Mucosa of stomach (tissue), 1 donor: ENCODE results near the gene BMPR1B.
"Not testable (repeated sequence)": the region's sequence is repeated elsewhere in the genome, so short reads cannot be mapped to it uniquely, and the experiment has no call there.

Experiments
- H3K27me3 ChIP-seq: one replicate; pipeline ENCODE4 v1.7.0; 2013; ENCODE audit warnings: mild to moderate bottlenecking, low read length; ENCODE audit not compliant: control insufficient read depth, insufficient read depth
- H3K36me3 ChIP-seq: one replicate; pipeline ENCODE4 v1.7.0; 2013; ENCODE audit warnings: low read length; ENCODE audit not compliant: control insufficient read depth, insufficient read depth
- H3K4me1 ChIP-seq: one replicate; pipeline ENCODE4 v1.7.0; 2013; ENCODE audit warnings: mild to moderate bottlenecking, low read length; ENCODE audit not compliant: control insufficient read depth, insufficient read depth
- H3K4me3 ChIP-seq: one replicate; pipeline ENCODE4 v1.7.0; 2013; ENCODE audit warnings: low read length
- H3K9ac ChIP-seq: one replicate; pipeline ENCODE4 v1.7.0; 2013; ENCODE audit warnings: mild to moderate bottlenecking, low read length, moderate library complexity
- H3K9me3 ChIP-seq: one replicate; pipeline ENCODE4 v1.7.0; 2013; ENCODE audit warnings: mild to moderate bottlenecking, low read length, moderate library complexity; ENCODE audit not compliant: control insufficient read depth
- donor health status: Pancreatic carcinoma.

Gene BMPR1B

GRCh38 chr4:94813221-94813620, 55.5 kb downstream of the BMPR1B start:
- no peak overlapping the region for H3K9ac ChIP-seq
- H3K4me1 ChIP-seq, result peaks cover 10% of the 10 kb centered on the region
- H3K4me3 ChIP-seq, result no peak overlapping the region
- no peaks in the 10 kb centered on the region for H3K36me3 ChIP-seq
- H3K9me3 ChIP-seq, result no peaks in the 10 kb centered on the region
- H3K27me3 ChIP-seq, result no peaks in the 10 kb centered on the region

DNA sequence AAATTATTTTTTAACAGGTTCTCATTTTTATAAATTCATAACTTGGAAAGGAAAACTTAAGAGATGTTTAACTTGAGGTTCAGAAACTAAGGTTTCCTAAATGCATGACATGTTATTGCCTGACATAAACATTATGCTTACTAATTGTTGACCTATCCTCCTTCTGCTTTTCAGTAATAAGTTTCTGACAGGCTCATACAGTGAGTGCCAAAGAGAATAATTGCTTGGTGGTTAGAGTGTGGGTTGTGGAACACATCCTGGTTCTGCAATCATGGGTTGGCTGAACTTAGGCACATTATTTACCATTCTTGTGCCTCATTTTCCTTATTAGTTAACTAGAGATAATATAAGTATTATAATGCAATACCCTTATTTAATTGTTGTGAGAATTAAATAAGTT, 56.5 kb downstream of the BMPR1B start:
- H3K4me1 ChIP-seq, result peaks cover 10% of the 10 kb centered on the region
- no peaks in the 10 kb centered on the region for H3K27me3 ChIP-seq
- no peak overlapping the region for H3K9ac ChIP-seq
- no peaks in the 10 kb centered on the region for H3K9me3 ChIP-seq
- no peaks in the 10 kb centered on the region for H3K36me3 ChIP-seq
- H3K4me3 ChIP-seq, result no peak overlapping the region

GRCh38 chr4:94819371-94820168, 61.8 kb downstream of the BMPR1B start:
- no peaks in the 10 kb centered on the region for H3K27me3 ChIP-seq
- H3K4me3 ChIP-seq, result no peak overlapping the region
- H3K9me3 ChIP-seq, result no peaks in the 10 kb centered on the region
- H3K9ac ChIP-seq, result no peak overlapping the region
- H3K36me3 ChIP-seq, result no peaks in the 10 kb centered on the region
- H3K4me1 ChIP-seq, result no peaks in the 10 kb centered on the region

DNA sequence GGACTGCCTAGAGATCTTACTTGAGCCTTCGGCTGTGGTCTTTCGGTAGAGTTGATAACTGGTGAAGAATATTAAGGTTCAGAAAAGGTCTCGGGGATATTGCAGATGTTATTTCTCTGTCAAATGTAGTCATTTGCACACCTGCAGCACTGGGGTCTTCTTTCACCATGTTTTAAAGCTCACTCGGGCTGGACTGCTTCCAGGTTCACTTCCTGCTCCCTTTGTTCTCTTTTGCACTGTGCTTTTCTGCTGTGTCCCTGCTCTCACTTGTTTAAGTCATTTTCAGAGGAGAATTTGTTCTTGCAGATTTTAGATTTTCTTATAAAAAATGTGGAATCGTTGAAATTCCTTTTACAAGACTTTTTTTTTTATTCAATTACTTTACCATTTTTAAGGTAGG, 68.5 kb downstream of the BMPR1B start:
- H3K9ac ChIP-seq, result no peak overlapping the region
- H3K4me1 ChIP-seq, result peaks cover 5% of the 10 kb centered on the region
- no peaks in the 10 kb centered on the region for H3K9me3 ChIP-seq
- H3K4me3 ChIP-seq, result no peak overlapping the region
- H3K27me3 ChIP-seq, result no peaks in the 10 kb centered on the region
- no peaks in the 10 kb centered on the region for H3K36me3 ChIP-seq

DNA sequence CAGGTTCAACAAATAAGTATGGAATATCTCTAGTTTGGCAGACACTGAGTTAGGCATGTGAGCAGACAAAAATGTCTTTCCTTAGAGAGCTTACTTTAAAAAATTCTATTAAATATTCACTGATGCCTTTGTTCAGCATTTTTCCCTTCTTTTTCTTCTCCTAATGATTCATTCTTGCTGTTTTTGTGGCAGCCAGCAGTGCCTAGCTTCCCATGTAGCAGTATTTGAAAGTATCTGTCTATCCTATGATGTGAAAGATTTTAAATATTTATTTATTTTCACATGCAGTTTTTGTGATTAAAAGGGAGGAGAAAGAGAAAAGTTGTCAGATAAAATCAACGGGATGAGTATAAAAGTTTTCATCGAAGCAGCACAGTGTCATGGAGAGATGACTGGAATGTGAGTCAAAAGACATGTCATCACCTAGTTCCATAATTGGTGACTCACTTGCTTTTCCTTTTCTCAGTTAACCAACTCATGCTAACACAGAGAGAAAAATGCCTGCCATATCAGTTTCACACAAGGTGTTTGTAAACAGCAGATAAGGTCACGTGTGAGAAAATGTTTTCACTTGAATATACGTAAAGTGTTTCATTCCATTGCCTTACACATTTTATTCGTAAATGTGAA, 69.8 kb downstream of the BMPR1B start:
- no peaks in the 10 kb centered on the region for H3K27me3 ChIP-seq
- H3K4me1 ChIP-seq, result peaks cover 5% of the 10 kb centered on the region
- H3K36me3 ChIP-seq, result no peaks in the 10 kb centered on the region
- H3K9ac ChIP-seq, result no peak overlapping the region
- H3K9me3 ChIP-seq, result no peaks in the 10 kb centered on the region
- no peak overlapping the region for H3K4me3 ChIP-seq

DNA sequence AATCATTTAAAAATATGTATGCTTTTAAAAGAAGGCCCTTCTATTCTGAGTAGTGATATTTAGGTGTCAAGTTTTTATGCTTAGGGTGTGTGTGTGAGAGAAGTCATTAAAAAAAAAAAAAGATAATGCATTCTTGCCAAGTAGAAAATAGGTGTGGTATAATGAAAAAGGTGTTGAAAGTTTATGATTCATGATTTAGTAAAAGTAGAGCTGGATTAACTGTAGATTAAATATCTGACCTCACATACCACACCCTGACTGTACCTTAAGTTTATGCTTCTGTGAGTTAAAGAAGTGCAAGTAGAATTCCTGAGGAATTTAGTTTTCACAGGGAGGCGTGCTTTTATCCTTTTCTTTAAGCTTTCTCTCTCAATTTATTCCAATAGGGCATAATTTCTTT, 71.1 kb downstream of the BMPR1B start:
- Histone ChIP-seq H3K9ac (no peak overlapping the region), H3K36me3 (no peaks in the 10 kb centered on the region), H3K27me3 (no peaks in the 10 kb centered on the region), H3K4me1 (peaks cover 5% of the 10 kb centered on the region), H3K9me3 (no peaks in the 10 kb centered on the region), H3K4me3 (no peak overlapping the region)

DNA sequence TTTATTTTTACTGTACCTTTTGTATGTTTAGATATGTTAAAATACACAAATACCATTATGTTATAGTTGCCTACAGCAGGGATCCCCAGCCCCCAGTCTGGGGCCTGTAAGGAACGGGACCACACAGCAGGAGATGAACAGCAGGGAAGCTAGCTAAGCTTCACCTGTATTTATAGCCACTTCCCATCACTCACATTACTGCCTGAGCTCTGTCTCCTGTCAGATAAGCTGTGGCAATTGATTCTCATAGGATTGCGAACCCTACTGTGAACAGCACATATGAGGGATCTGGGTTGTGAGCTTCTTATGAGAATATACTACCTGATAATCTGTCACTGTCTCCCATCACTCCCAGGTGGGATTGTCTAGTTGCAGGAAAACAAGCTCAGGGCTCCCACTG, 73.9 kb downstream of the BMPR1B start:
- H3K36me3 ChIP-seq, result no peaks in the 10 kb centered on the region
- no peaks in the 10 kb centered on the region for H3K27me3 ChIP-seq
- no peak overlapping the region for H3K9ac ChIP-seq
- H3K4me3 ChIP-seq, result no peak overlapping the region
- peaks cover 5% of the 10 kb centered on the region for H3K4me1 ChIP-seq
- no peaks in the 10 kb centered on the region for H3K9me3 ChIP-seq

GRCh38 chr4:94832329-94832728, 74.6 kb downstream of the BMPR1B start:
- H3K4me3 ChIP-seq, H3K9ac ChIP-seq, H3K27me3 ChIP-seq, H3K36me3 ChIP-seq, H3K4me1 ChIP-seq, H3K9me3 ChIP-seq: not testable (repeated sequence)

DNA sequence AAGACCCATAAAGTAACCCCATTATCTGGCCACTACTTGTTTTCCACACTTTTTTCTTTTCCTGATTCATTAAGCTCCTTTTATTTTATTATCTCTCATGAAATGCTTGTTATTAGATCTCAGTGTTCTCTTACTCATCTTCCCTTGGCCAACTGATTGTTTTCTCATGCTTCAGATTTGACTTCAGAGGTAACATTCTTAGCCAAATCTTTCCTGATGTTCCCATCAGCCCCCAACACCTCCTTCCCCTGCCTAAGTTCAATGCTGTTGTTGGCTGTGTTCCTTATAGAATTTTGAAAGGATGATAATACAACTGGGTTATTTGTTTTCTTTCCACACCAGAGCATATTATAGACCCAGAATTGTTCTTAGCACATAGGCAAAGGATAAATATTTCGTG, 75.6 kb downstream of the BMPR1B start:
- peaks cover 3% of the 10 kb centered on the region for H3K4me1 ChIP-seq
- H3K27me3 ChIP-seq, result no peaks in the 10 kb centered on the region
- H3K4me3 ChIP-seq, result no peak overlapping the region
- no peaks in the 10 kb centered on the region for H3K9me3 ChIP-seq
- no peak overlapping the region for H3K9ac ChIP-seq
- no peaks in the 10 kb centered on the region for H3K36me3 ChIP-seq

DNA sequence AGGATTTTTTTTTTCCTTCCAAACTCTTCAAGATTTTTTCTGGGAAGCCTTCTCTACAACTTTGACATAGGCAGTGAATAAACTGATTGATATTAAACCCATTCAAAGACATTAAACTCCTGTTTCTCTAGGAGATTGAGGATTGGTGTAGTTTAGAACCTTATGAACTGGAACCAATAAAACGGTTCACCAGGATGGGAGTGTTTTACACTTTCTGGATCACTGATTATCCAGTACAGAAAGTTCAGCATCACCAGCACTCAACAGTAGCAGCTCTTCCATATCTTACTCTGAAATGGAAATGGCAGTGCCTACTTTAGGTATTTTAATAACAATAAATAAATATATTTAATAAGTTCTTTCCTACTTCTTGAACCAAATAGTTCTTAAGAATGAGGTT, 76.7 kb downstream of the BMPR1B start:
- no peaks in the 10 kb centered on the region for H3K9me3 ChIP-seq
- H3K9ac ChIP-seq, result no peak overlapping the region
- no peaks in the 10 kb centered on the region for H3K36me3 ChIP-seq
- no peaks in the 10 kb centered on the region for H3K4me1 ChIP-seq
- no peaks in the 10 kb centered on the region for H3K27me3 ChIP-seq
- H3K4me3 ChIP-seq, result no peak overlapping the region

DNA sequence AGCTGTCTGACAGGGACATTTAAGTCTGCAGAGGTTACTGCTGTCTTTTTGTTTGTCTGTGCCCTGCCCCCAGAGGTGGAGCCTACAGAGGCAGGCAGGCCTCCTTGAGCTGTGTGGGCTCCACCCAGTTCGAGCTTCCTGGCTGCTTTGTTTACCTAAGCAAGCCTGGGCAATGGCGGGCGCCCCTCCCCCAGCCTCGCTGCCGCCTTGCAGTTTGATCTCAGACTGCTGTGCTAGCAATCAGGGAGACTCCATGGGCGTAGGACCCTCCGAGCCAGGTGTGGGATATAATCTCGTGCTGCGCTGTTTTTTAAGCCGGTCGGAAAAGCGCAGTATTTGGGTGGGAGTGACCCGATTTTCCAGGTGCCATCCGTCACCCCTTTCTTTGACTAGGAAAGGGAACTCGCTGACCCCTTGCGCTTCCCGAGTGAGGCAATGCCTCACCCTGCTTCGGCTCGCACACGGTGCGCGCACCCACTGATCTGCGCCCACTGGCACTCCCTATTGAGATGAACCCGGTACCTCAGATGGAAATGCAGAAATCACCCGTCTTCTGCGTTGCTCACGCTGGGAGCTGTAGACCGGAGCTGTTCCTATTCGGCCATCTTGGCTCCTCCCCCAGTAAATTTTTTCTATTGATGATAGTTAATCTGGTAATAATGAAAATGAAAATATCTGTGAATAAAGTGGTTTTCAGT, 83.6 kb downstream of the BMPR1B start:
- H3K27me3 ChIP-seq, H3K9ac ChIP-seq, H3K36me3 ChIP-seq, H3K9me3 ChIP-seq, H3K4me3 ChIP-seq, H3K4me1 ChIP-seq: not testable (repeated sequence)

- H3K27me3 ChIP-seq, result no peaks in the 10 kb centered on the region
- H3K4me1 ChIP-seq, result no peaks in the 10 kb centered on the region
- H3K9me3 ChIP-seq, result no peaks in the 10 kb centered on the region
- H3K4me3 ChIP-seq, result no peak overlapping the region
- no peaks in the 10 kb centered on the region for H3K36me3 ChIP-seq
- no peak overlapping the region for H3K9ac ChIP-seq
These were observed 84.1 kb downstream of the BMPR1B start for GRCh38 chr4:94841864-94842221.
